OCI-LY1 (cell line): ENCODE results near the gene RFNG.

Source experiments
- H2AFZ ChIP-seq: fragments of 200-600 bp; sonication (generic), shearing (Covaris generic); 2 replicates; pipeline ENCODE4 v1.6.0; 2014; ENCODE audit warnings: antibody characterized with exemption, mild to moderate bottlenecking, low read length
- H3F3A ChIP-seq: fragments of 200-600 bp; sonication (generic), shearing (Covaris generic); 2 replicates; pipeline ENCODE4 v1.6.0; 2014; ENCODE audit warnings: mild to moderate bottlenecking, antibody characterized with exemption, low read length, moderate library complexity; ENCODE audit not compliant: insufficient read depth
- H3K27ac ChIP-seq: fragments of 200-600 bp; sonication (generic); 2 replicates; pipeline ENCODE4 v1.5.1; 2014; ENCODE audit warnings: low read length, mixed run types, mild to moderate bottlenecking, low read depth; ENCODE audit not compliant: poor library complexity, severe bottlenecking
- H3K27me3 ChIP-seq: fragments of 200-600 bp; sonication (generic); 2 replicates; pipeline ENCODE4 v1.6.0; 2014; ENCODE audit warnings: antibody characterized with exemption, mild to moderate bottlenecking, low read length, moderate library complexity; ENCODE audit not compliant: insufficient read depth
- H3K36me3 ChIP-seq: fragments of 200-600 bp; sonication (generic); 2 replicates; pipeline ENCODE4 v1.6.1; 2014; ENCODE audit warnings: mild to moderate bottlenecking, antibody characterized with exemption, low read length, moderate library complexity, mixed read lengths; ENCODE audit not compliant: insufficient read depth
- H3K4me1 ChIP-seq: fragments of 200-600 bp; sonication (generic); 2 replicates; pipeline ENCODE4 v1.5.1; 2014; ENCODE audit warnings: mild to moderate bottlenecking, low read length, moderate library complexity; ENCODE audit not compliant: insufficient read depth, severe bottlenecking
- H3K4me2 ChIP-seq: fragments of 200-600 bp; sonication (generic), shearing (Covaris generic); 2 replicates; pipeline ENCODE4 v1.6.1; 2014; ENCODE audit warnings: low read length
- H3K4me3 ChIP-seq: fragments of 200-600 bp; sonication (generic); 2 replicates; pipeline ENCODE4 v1.5.1; 2014; ENCODE audit warnings: low read length, low read depth, mild to moderate bottlenecking, mixed read lengths; ENCODE audit not compliant: poor library complexity, severe bottlenecking
- H3K79me2 ChIP-seq: fragments of 200-600 bp; shearing (Covaris generic); 2 replicates; pipeline ENCODE4 v1.6.1; 2016; ENCODE audit warnings: mixed run types, low read length, mixed read lengths; ENCODE audit not compliant: insufficient read depth
- H3K9ac ChIP-seq: fragments of 200-600 bp; sonication (generic), shearing (Covaris generic); 2 replicates; pipeline ENCODE4 v1.6.1; 2014; ENCODE audit warnings: mild to moderate bottlenecking, low read length, mixed read lengths
- H3K9me2 ChIP-seq: fragments of 200-600 bp; sonication (generic), shearing (Covaris generic); 2 replicates; pipeline ENCODE4 v1.6.1; 2014; ENCODE audit warnings: low read depth, mild to moderate bottlenecking, low read length, mixed read lengths
- H3K9me3 ChIP-seq: fragments of 200-600 bp; shearing (Covaris generic); 2 replicates; pipeline ENCODE4 v1.6.1; 2014; ENCODE audit warnings: low read length, mixed read lengths
- H4K20me1 ChIP-seq: fragments of 200-600 bp; sonication (generic), shearing (Covaris generic); 2 replicates; pipeline ENCODE4 v1.6.0; 2016; ENCODE audit warnings: mild to moderate bottlenecking, low read length; ENCODE audit not compliant: insufficient read depth
- CTCF ChIP-seq: fragments of 200-600 bp; sonication (generic), shearing (Covaris generic); IDR thresholded peaks from 2 replicates; pipeline ENCODE4 v1.5.1; 2017; ENCODE audit warnings: mild to moderate bottlenecking, antibody characterized with exemption, low read length, moderate library complexity, mixed read lengths
- EZH2 ChIP-seq: fragments of 200-600 bp; sonication (generic), shearing (Covaris generic); IDR thresholded peaks from 2 replicates; pipeline ENCODE4 v1.8.0; 2017; ENCODE audit warnings: borderline replicate concordance, mixed run types, mild to moderate bottlenecking, antibody characterized with exemption, low read length, moderate library complexity, mixed read lengths

RFNG gene

DNA sequence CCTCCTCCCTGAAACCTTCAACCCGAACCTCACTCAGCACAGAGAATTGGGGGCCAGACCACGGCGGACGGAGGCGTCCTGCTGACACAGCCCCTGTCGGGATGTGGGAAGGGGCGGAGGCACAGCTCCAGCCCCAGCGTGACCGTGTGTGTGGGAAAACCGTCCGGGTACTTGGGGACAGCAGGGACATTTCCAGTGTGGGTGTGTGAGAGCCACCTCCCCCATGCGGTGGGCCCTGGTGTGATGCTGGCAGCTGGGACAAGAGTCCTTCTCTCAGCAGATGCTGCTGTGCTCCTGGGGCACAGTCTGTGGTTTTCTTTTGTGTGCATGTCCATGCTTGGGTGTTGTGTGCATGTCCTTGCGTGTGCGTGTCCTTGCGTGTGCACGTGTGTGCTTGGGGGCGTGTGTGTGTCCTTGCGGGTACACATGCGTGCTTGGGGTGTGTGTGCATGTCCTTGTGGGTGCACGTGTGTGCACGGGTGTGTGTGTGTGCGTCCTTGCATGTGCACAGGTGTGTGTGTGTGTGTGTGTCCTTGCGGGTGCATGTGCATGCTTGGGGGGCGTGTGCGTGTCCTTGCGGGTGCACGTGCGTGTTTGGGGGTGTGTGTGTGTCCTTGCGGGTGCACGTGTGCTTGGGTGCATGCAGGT is 45.8 kb downstream of the RFNG start:
- no peaks in the 10 kb centered on the region for H3K79me2 ChIP-seq
- no peak for TF ChIP-seq CTCF
- H2AFZ ChIP-seq: no peak overlapping the region
- no peaks in the 10 kb centered on the region; the same call in 1 of the 2 replicates for H3K27me3 ChIP-seq
- H3K9me3 ChIP-seq: no peaks in the 10 kb centered on the region
- H3K4me1 ChIP-seq: no peaks in the 10 kb centered on the region
- no peaks in the 10 kb centered on the region for H3K9me2 ChIP-seq
- H3K27ac ChIP-seq: no peak overlapping the region
- H4K20me1 ChIP-seq: no peaks in the 10 kb centered on the region
- no peak overlapping the region for H3K9ac ChIP-seq
- no peak overlapping the region for H3K4me3 ChIP-seq
- no peak overlapping the region for H3K4me2 ChIP-seq
- H3F3A ChIP-seq: no peaks in the 10 kb centered on the region
- no peaks in the 10 kb centered on the region for H3K36me3 ChIP-seq

GRCh38 chr17:82004517-82005455 is 46.8 kb downstream of the RFNG start:
- H3K4me2 ChIP-seq: no peak overlapping the region
- TF ChIP-seq CTCF (no peak), EZH2 (no peak)
- no peaks in the 10 kb centered on the region; the same call in 1 of the 2 replicates for H3K27me3 ChIP-seq
- H3K9me2 ChIP-seq: no peaks in the 10 kb centered on the region
- H3K9ac ChIP-seq: no peak overlapping the region
- H2AFZ ChIP-seq: no peak overlapping the region
- no peaks in the 10 kb centered on the region for H3F3A ChIP-seq
- no peaks in the 10 kb centered on the region for H3K36me3 ChIP-seq
- H3K4me1 ChIP-seq: no peaks in the 10 kb centered on the region
- H3K4me3 ChIP-seq: no peak overlapping the region
- H3K79me2 ChIP-seq: no peaks in the 10 kb centered on the region
- no peak overlapping the region for H3K27ac ChIP-seq
- no peaks in the 10 kb centered on the region for H4K20me1 ChIP-seq
- no peaks in the 10 kb centered on the region for H3K9me3 ChIP-seq

GRCh38 chr17:82003411-82004381 is 47.9 kb downstream of the RFNG start:
- Histone ChIP-seq H3K9ac (no peak overlapping the region), H3K27ac (no peak overlapping the region), H3F3A (no peaks in the 10 kb centered on the region), H3K36me3 (no peaks in the 10 kb centered on the region), H3K27me3 (no peaks in the 10 kb centered on the region; the same call in 1 of the 2 replicates), H2AFZ (no peak overlapping the region), H3K4me3 (no peak overlapping the region), H3K4me2 (no peak overlapping the region), H3K9me2 (no peaks in the 10 kb centered on the region), H4K20me1 (no peaks in the 10 kb centered on the region), H3K79me2 (no peaks in the 10 kb centered on the region), H3K4me1 (no peaks in the 10 kb centered on the region), H3K9me3 (no peaks in the 10 kb centered on the region)
- TF ChIP-seq CTCF (no peak), EZH2 (no peak)
